Heart left ventricle (tissue), 16 donors: ENCODE measurements around the gene NLRP9. TPM values are rescaled to one million over a fixed set of nuclear protein-coding genes. Genes with fewer than 3 reads are reported as not detected.

Experiments used
- ATAC-seq, 4 donors: fragments of 200-7000 bp; cut with Tn5 transposase; one replicate each; pipeline ENCODE4 v1.9.1; 2020 to 2022; ENCODE audit warnings: moderate library complexity in 4 of 4, mild to moderate bottlenecking in 3 of 4, moderate number of reproducible peaks in 1 of 4
- DNase-seq, 5 donors: peaks; one replicate each; pipeline ENCODE4 v3.0.0-alpha.2; 2020
- H3K27ac ChIP-seq, 12 donors: fragments of 200-600 bp; sonication (generic) in 4 of 12; one replicate each; pipeline versions ENCODE4 v1.5.0 to v1.8.0; 2016 to 2022; ENCODE audit warnings: mild to moderate bottlenecking in 2 of 12
- H3K27me3 ChIP-seq, 9 donors: fragments of 200-600 bp; sonication (generic) in 2 of 9; one replicate each; pipeline versions ENCODE4 v1.5.1 to v1.8.0; 2016 to 2022; ENCODE audit warnings: mild to moderate bottlenecking in 3 of 9
- H3K36me3 ChIP-seq, 9 donors: fragments of 200-600 bp; sonication (generic) in 2 of 9; one replicate each; pipeline versions ENCODE4 v1.5.0 to v1.8.0; 2018 to 2022; ENCODE audit warnings: mild to moderate bottlenecking in 2 of 9
- H3K4me1 ChIP-seq, 12 donors: fragments of 200-600 bp; sonication (generic) in 4 of 12; one replicate each; pipeline versions ENCODE4 v1.5.0 to v1.8.0; 2016 to 2022; ENCODE audit warnings: mild to moderate bottlenecking in 3 of 12
- H3K4me3 ChIP-seq, 12 donors: fragments of 200-600 bp; sonication (generic) in 4 of 12; one replicate each; pipeline versions ENCODE4 v1.5.0 to v1.8.0; 2017 to 2022; ENCODE audit warnings: mild to moderate bottlenecking in 9 of 12, moderate library complexity in 4 of 12
- H3K9me3 ChIP-seq, 12 donors: fragments of 200-600 bp; sonication (generic) in 4 of 12; one replicate each; pipeline versions ENCODE4 v1.5.0 to v1.8.0; 2016 to 2022; ENCODE audit warnings: mild to moderate bottlenecking in 1 of 12
- CTCF ChIP-seq, 12 donors: fragments of 200-600 bp; sonication (generic) in 4 of 12; IDR thresholded peaks; one replicate each; pipeline versions ENCODE4 v1.5.0 to v1.8.0; 2018 to 2022; ENCODE audit warnings: antibody characterized with exemption in 12 of 12, mild to moderate bottlenecking in 5 of 12
- POLR2A ChIP-seq, 2 donors: fragments of 450-650 bp; IDR thresholded peaks; one replicate each; pipeline ENCODE4 v1.6.1; 2017; ENCODE audit warnings: antibody characterized with exemption in 2 of 2, mild to moderate bottlenecking in 2 of 2, moderate library complexity in 2 of 2
- WGBS, 4 donors: extraction: QIAGEN DNeasy Blood & Tissue Kit in 2 of 4; methylation state at CpG; one replicate each; pipeline versions ENCODE4 v1.1.5 to v1.1.7; 2013 to 2018; 5-methylcytosine and 5-hydroxymethylcytosine counted together
- intact Hi-C, 10 donors: fragments of 100-400 bp; cut with DNase I; formaldehyde crosslinking; loops; one replicate each; pipeline versions ENCODE4 v1.11.1 to v1.14.2; 2022
- polyA plus RNA-seq, 2 donors: library from polyadenylated mRNA; stranded (reverse); fragments of 200-250 nt; gene quantifications; one replicate each; pipeline ENCODE4 v1.2.3, GENCODE V29; 2013
- total RNA-seq, 9 donors: library from RNA; depleted of rRNA in 2 of 9; stranded (reverse); fragments of >200 nt in 2 of 9; fragmentation: NEBNext Ultra II Directional in 3 of 9; extraction: Animal tissue kit (Norgen Biotek cat#: 25700) in 3 of 9; gene quantifications; one replicate each; pipeline versions ENCODE4 v1.1.0 to v1.2.4, GENCODE V29; 2016 to 2023
- donor health status: ischemic (EF 13 %, LVEDD 7.1; RV severe dilation, severe dysfunction).
- donor health status: healthy with polysubstance abuse.
- donor health status: DM: no; HTN: yes; CAD: no.
- donor health status: DM: no; HTN: no; CAD: no.
- donor health status: ischemic (EF 25% LVEDD 6.9; RV normal size, moderate dysfunction).
- donor health status: ischemic (EF 25% LVEDD 5.7; RV mildly dilated, moderate dysfunction).
- donor health status: healthy.
- donor health status: DM: yes; HTN: yes; CAD: no.
- donor health status: ischemic (EF 35%, LVEDD 5.7; RV mildly dilated, moderate dysfunction).
- donor health status: nonischemic (EF 11% LVEDD 7.7; RV severe dilation, severe dysfunction).
- donor health status: DM: yes; HTN: yes; CAD: no.
- donor health status: PGD.
- donor health status: ischemic (EF 29% LVEDD 5.4; RV normal size, mild dysfunction).
- donor health status: nonischemic (EF 23%, LVEDD 6.1; RV moderate dilation, normal function).

Gene NLRP9
- total and polyA plus RNA-seq, 11 donors = not detected

DNA sequence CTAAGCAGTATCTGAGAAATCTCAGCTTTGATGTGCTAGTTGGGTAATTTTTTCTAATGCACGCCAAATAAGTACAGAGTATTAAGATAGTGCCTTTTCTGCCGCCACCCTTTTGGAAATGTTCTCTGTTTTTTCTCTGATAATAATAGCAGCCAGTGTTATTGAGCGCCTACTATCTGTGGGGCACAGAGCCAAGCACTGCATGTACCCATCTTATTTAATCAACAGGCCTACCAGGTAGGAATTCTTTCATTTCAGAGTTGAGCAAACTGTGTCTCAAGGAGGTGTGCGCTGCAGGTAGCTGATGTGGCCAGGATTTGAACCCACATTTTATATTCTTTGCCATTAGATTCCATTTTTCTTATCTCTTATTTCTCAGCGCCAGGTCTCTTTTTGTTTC is 61.8 kb downstream of the NLRP9 start:
- DNase-seq = peak in 2 of 5 donors; percentile 56 to 57
- peak in 2 of 4 donors; percentile 2 to 4 for ATAC-seq
- H3K4me1 ChIP-seq = peaks cover 12 to 65% (median 37%) of the 10 kb centered on the region in 12 donors
- H3K27me3 ChIP-seq = no peaks in the 10 kb centered on the region
- peaks cover 2 to 62% (median 48%) of the 10 kb centered on the region in 9 donors for H3K36me3 ChIP-seq
- peak overlapping the region in 11 of 12 donors; percentile 61 to 99 (median 81) for H3K4me3 ChIP-seq
- no peaks in the 10 kb centered on the region for H3K9me3 ChIP-seq
- 38 to 46% (median 39%) methylated on average over 5 of the region's 5 CpGs for WGBS, 4 donors
- peak overlapping the region; percentile 8 to 99 (median 90) for H3K27ac ChIP-seq
- peak in 3 of 12 donors; percentile 19 to 27 (median 20) for TF ChIP-seq CTCF (IDR thresholded peaks at IDR 0.05)
- TF ChIP-seq POLR2A (IDR thresholded peaks at IDR 0.05) = no peak
- intact Hi-C loops = no loop called here

GRCh38 chr19:55675661-55676354 is 62.4 kb downstream of the NLRP9 start:
- Histone ChIP-seq H3K4me3 (peak overlapping the region; percentile 61 to 99 (median 80)), H3K36me3 (peaks cover 2 to 59% (median 45%) of the 10 kb centered on the region in 9 donors), H3K4me1 (peaks cover 12 to 67% (median 37%) of the 10 kb centered on the region in 12 donors), H3K27ac (peak overlapping the region; percentile 84 to 99 (median 92)), H3K9me3 (no peaks in the 10 kb centered on the region), H3K27me3 (no peaks in the 10 kb centered on the region)
- 6 to 11% (median 8%) methylated on average over 16 of the region's 16 CpGs for WGBS, 4 donors
- no peak for TF ChIP-seq POLR2A (IDR thresholded peaks at IDR 0.05)
- TF ChIP-seq CTCF (IDR thresholded peaks at IDR 0.05) = no peak
- intact Hi-C loops = loop anchor here in 2 of 10 donors (1.0 to 2.0 kb wide), 2 partner anchors 21 to 22 kb away; partner anchors contain the start of gene U2AF2 (in 1 of the 2)
- DNase-seq = no peak
- ATAC-seq = no peak

- intact Hi-C loops = loop anchor here in 2 of 10 donors (1.0 to 2.0 kb wide), 2 partner anchors 20 to 21 kb away; partner anchors contain the start of gene U2AF2 (in 1 of the 2)
- ATAC-seq (peak; percentile 85 to 95 (median 93)), DNase-seq (peak; percentile 97 to 98 (median 98))
- no peaks in the 10 kb centered on the region for H3K9me3 ChIP-seq
- peaks cover 2 to 59% (median 44%) of the 10 kb centered on the region in 9 donors for H3K36me3 ChIP-seq
- H3K4me3 ChIP-seq = peak within 1 kb of the TSS; percentile 61 to 99 (median 80)
- peak in 1 of 2 donors; percentile 50 for TF ChIP-seq POLR2A (IDR thresholded peaks at IDR 0.05)
- no peak for TF ChIP-seq CTCF (IDR thresholded peaks at IDR 0.05)
- peaks cover 12 to 66% (median 37%) of the 10 kb centered on the region in 12 donors for H3K4me1 ChIP-seq
- peak within 1 kb of the TSS; percentile 84 to 99 (median 92) for H3K27ac ChIP-seq
- WGBS, 4 donors = 0 to 1% (median 0%) methylated on average over 5 to 101 of the region's 101 CpGs
- H3K27me3 ChIP-seq = no peaks in the 10 kb centered on the region
Observed at GRCh38 chr19:55674841-55675660, 63.2 kb downstream of the NLRP9 start, which contains the start of gene EPN1. Gene EPN1 (plus strand): TSS chr19:55675226. CDS start chr19:55678628, 3,402 bp downstream.
